NB4 (cell line): ENCODE measurements around the gene USP37.
"Not testable (repeated sequence)": the region's sequence is repeated elsewhere in the genome, so short reads cannot be mapped to it uniquely, and the experiment has no call there.

Experiments
- DNase-seq: peaks from one replicate; pipeline ENCODE4 v3.0.0; 2010; ENCODE audit warnings: low read depth
- H3K4me3 ChIP-seq: one replicate; pipeline ENCODE4 v1.5.1; 2011; ENCODE audit warnings: mild to moderate bottlenecking, low read depth, low read length, moderate library complexity
- CTCF ChIP-seq: IDR thresholded peaks from one replicate; pipeline ENCODE4 v1.5.1; 2012; ENCODE audit warnings: low read depth, low read length
- MAX ChIP-seq: IDR thresholded peaks from 2 replicates; pipeline ENCODE4 v1.6.1; 2011; ENCODE audit warnings: low read depth, low read length
- MYC ChIP-seq: IDR thresholded peaks from 2 replicates; pipeline ENCODE4 v1.6.1; 2011; ENCODE audit warnings: low read depth, low read length
- POLR2A ChIP-seq: IDR thresholded peaks from 2 replicates; pipeline ENCODE4 v1.6.1; 2011; ENCODE audit warnings: mild to moderate bottlenecking; ENCODE audit not compliant: insufficient read length; ENCODE audit errors: extremely low read depth

Gene USP37

GRCh38 chr2:218558986-218559385 is 9.2 kb downstream of the USP37 start:
- TF ChIP-seq MYC (no peak), CTCF (no peak), MAX (no peak), POLR2A (no peak)
- H3K4me3 ChIP-seq: no peak overlapping the region
- DNase-seq: no peak

GRCh38 chr2:218557941-218558340 is 10.2 kb downstream of the USP37 start:
- no peak overlapping the region for H3K4me3 ChIP-seq
- DNase-seq: no peak
- TF ChIP-seq POLR2A: no peak
- no peak for TF ChIP-seq MYC
- no peak for TF ChIP-seq MAX
- no peak for TF ChIP-seq CTCF

- no peak for TF ChIP-seq MAX
- no peak for TF ChIP-seq POLR2A
- no peak for TF ChIP-seq CTCF
- no peak for TF ChIP-seq MYC
- H3K4me3 ChIP-seq: no peak overlapping the region
- no peak for DNase-seq
Observed at GRCh38 chr2:218555527-218555926, 12.6 kb downstream of the USP37 start.

GRCh38 chr2:218554225-218554624 is 13.9 kb downstream of the USP37 start:
- H3K4me3 ChIP-seq, DNase-seq: not testable (repeated sequence)

- DNase-seq: no peak
- TF ChIP-seq MYC (no peak), CTCF (no peak), POLR2A (no peak), MAX (no peak)
- no peak overlapping the region for H3K4me3 ChIP-seq
Observed at GRCh38 chr2:218547978-218548377, 20.2 kb downstream of the USP37 start.

GRCh38 chr2:218547511-218547910 is 20.6 kb downstream of the USP37 start:
- DNase-seq: no peak
- no peak for TF ChIP-seq CTCF
- no peak for TF ChIP-seq POLR2A
- no peak for TF ChIP-seq MAX
- no peak for TF ChIP-seq MYC
- H3K4me3 ChIP-seq: no peak overlapping the region
